ENCODE results near the gene SETD1A.
"Not testable (repeated sequence)": the region's sequence is repeated elsewhere in the genome, so short reads cannot be mapped to it uniquely, and the experiment has no call there.

The SETD1A gene

GRCh38 chr16:31011815-31012214 lies 54.3 kb downstream of the SETD1A start:
- peaks cover 19 to 39% (median 30%) of the 10 kb centered on the region in 5 donors for H3K27me3 ChIP-seq (ENCODE audit: control insufficient read depth in 5 of 5, insufficient read depth in 4 of 5, low read length in 5 of 5)

GRCh38 chr16:31013292-31013691 lies 55.7 kb downstream of the SETD1A start:
- peaks cover 14 to 30% (median 28%) of the 10 kb centered on the region in 5 donors for H3K27me3 ChIP-seq (ENCODE audit: control insufficient read depth in 5 of 5, insufficient read depth in 4 of 5, low read length in 5 of 5)
- not testable (repeated sequence) for H3K4me1 ChIP-seq (ENCODE audit: control insufficient read depth in 5 of 5, insufficient read depth in 5 of 5, low read length in 5 of 5); H3K4me3 ChIP-seq (ENCODE audit: low read depth in 1 of 5, low read length in 5 of 5); H3K9ac ChIP-seq (ENCODE audit: low read length in 5 of 5); H3K9me3 ChIP-seq (ENCODE audit: control insufficient read depth in 5 of 5, low read length in 5 of 5); H3K36me3 ChIP-seq (ENCODE audit: control insufficient read depth in 5 of 5, insufficient read depth in 5 of 5, low read length in 5 of 5); H3K27ac ChIP-seq (ENCODE audit: low read depth, low read length)

More at GRCh38 chr16:31011815-31012214, 54.3 kb downstream of the SETD1A start:
- H3K4me1 ChIP-seq (ENCODE audit: control insufficient read depth in 5 of 5, insufficient read depth in 5 of 5, low read length in 5 of 5); H3K9ac ChIP-seq (ENCODE audit: low read length in 5 of 5); H3K9me3 ChIP-seq (ENCODE audit: control insufficient read depth in 5 of 5, low read length in 5 of 5); H3K36me3 ChIP-seq (ENCODE audit: control insufficient read depth in 5 of 5, insufficient read depth in 5 of 5, low read length in 5 of 5); H3K4me3 ChIP-seq (ENCODE audit: low read depth in 1 of 5, low read length in 5 of 5); H3K27ac ChIP-seq (ENCODE audit: low read depth, low read length): not testable (repeated sequence)

GRCh38 chr16:31016018-31016417 lies 58.5 kb downstream of the SETD1A start:
- Histone ChIP-seq H3K27me3 (ENCODE audit: control insufficient read depth in 5 of 5, insufficient read depth in 4 of 5, low read length in 5 of 5) (peaks cover 5 to 16% (median 12%) of the 10 kb centered on the region in 5 donors), H3K4me3 (ENCODE audit: low read depth in 1 of 5, low read length in 5 of 5) (no peak overlapping the region), H3K4me1 (ENCODE audit: control insufficient read depth in 5 of 5, insufficient read depth in 5 of 5, low read length in 5 of 5) (no peaks in the 10 kb centered on the region), H3K9me3 (ENCODE audit: control insufficient read depth in 5 of 5, low read length in 5 of 5) (no peaks in the 10 kb centered on the region), H3K36me3 (ENCODE audit: control insufficient read depth in 5 of 5, insufficient read depth in 5 of 5, low read length in 5 of 5) (no peaks in the 10 kb centered on the region), H3K27ac (ENCODE audit: low read depth, low read length) (no peak overlapping the region), H3K9ac (ENCODE audit: low read length in 5 of 5) (no peak overlapping the region)

- not testable (repeated sequence) for H3K27ac ChIP-seq (ENCODE audit: low read depth, low read length); H3K4me1 ChIP-seq (ENCODE audit: control insufficient read depth in 5 of 5, insufficient read depth in 5 of 5, low read length in 5 of 5); H3K36me3 ChIP-seq (ENCODE audit: control insufficient read depth in 5 of 5, insufficient read depth in 5 of 5, low read length in 5 of 5); H3K9ac ChIP-seq (ENCODE audit: low read length in 5 of 5); H3K9me3 ChIP-seq (ENCODE audit: control insufficient read depth in 5 of 5, low read length in 5 of 5); H3K4me3 ChIP-seq (ENCODE audit: low read depth in 1 of 5, low read length in 5 of 5); H3K27me3 ChIP-seq (ENCODE audit: control insufficient read depth in 5 of 5, insufficient read depth in 4 of 5, low read length in 5 of 5)
Observed at GRCh38 chr16:31017756-31018155, 60.2 kb downstream of the SETD1A start.

- H3K36me3 ChIP-seq (ENCODE audit: control insufficient read depth in 5 of 5, insufficient read depth in 5 of 5, low read length in 5 of 5), result no peaks in the 10 kb centered on the region
- H3K9me3 ChIP-seq (ENCODE audit: control insufficient read depth in 5 of 5, low read length in 5 of 5), result no peaks in the 10 kb centered on the region
- no peaks in the 10 kb centered on the region for H3K27me3 ChIP-seq (ENCODE audit: control insufficient read depth in 5 of 5, insufficient read depth in 4 of 5, low read length in 5 of 5)
- H3K27ac ChIP-seq (ENCODE audit: low read depth, low read length), result no peak overlapping the region
- H3K4me3 ChIP-seq (ENCODE audit: low read depth in 1 of 5, low read length in 5 of 5), result no peak overlapping the region
- no peak overlapping the region for H3K9ac ChIP-seq (ENCODE audit: low read length in 5 of 5)
- H3K4me1 ChIP-seq (ENCODE audit: control insufficient read depth in 5 of 5, insufficient read depth in 5 of 5, low read length in 5 of 5), result peaks cover 0 to 5% (median 3%) of the 10 kb centered on the region in 5 donors
Observed at GRCh38 chr16:31020536-31020935, 63.0 kb downstream of the SETD1A start.

GRCh38 chr16:31022544-31023251 lies 65.1 kb downstream of the SETD1A start:
- Histone ChIP-seq H3K36me3 (ENCODE audit: control insufficient read depth in 5 of 5, insufficient read depth in 5 of 5, low read length in 5 of 5) (no peaks in the 10 kb centered on the region), H3K4me1 (ENCODE audit: control insufficient read depth in 5 of 5, insufficient read depth in 5 of 5, low read length in 5 of 5) (peaks cover 0 to 7% (median 4%) of the 10 kb centered on the region in 5 donors), H3K27ac (ENCODE audit: low read depth, low read length) (no peak overlapping the region), H3K27me3 (ENCODE audit: control insufficient read depth in 5 of 5, insufficient read depth in 4 of 5, low read length in 5 of 5) (no peaks in the 10 kb centered on the region), H3K9me3 (ENCODE audit: control insufficient read depth in 5 of 5, low read length in 5 of 5) (no peaks in the 10 kb centered on the region), H3K4me3 (ENCODE audit: low read depth in 1 of 5, low read length in 5 of 5) (no peak overlapping the region), H3K9ac (ENCODE audit: low read length in 5 of 5) (no peak overlapping the region)

- H3K27ac ChIP-seq (ENCODE audit: low read depth, low read length), result no peak overlapping the region
- no peak overlapping the region for H3K9ac ChIP-seq (ENCODE audit: low read length in 5 of 5)
- peaks cover 0 to 7% (median 4%) of the 10 kb centered on the region in 5 donors for H3K4me1 ChIP-seq (ENCODE audit: control insufficient read depth in 5 of 5, insufficient read depth in 5 of 5, low read length in 5 of 5)
- H3K9me3 ChIP-seq (ENCODE audit: control insufficient read depth in 5 of 5, low read length in 5 of 5), result no peaks in the 10 kb centered on the region
- no peak overlapping the region for H3K4me3 ChIP-seq (ENCODE audit: low read depth in 1 of 5, low read length in 5 of 5)
- no peaks in the 10 kb centered on the region for H3K36me3 ChIP-seq (ENCODE audit: control insufficient read depth in 5 of 5, insufficient read depth in 5 of 5, low read length in 5 of 5)
- H3K27me3 ChIP-seq (ENCODE audit: control insufficient read depth in 5 of 5, insufficient read depth in 4 of 5, low read length in 5 of 5), result no peaks in the 10 kb centered on the region
Observed at GRCh38 chr16:31023252-31023602, 65.7 kb downstream of the SETD1A start.

- Histone ChIP-seq H3K4me1 (ENCODE audit: control insufficient read depth in 5 of 5, insufficient read depth in 5 of 5, low read length in 5 of 5) (peaks cover 0 to 7% (median 4%) of the 10 kb centered on the region in 5 donors), H3K27ac (ENCODE audit: low read depth, low read length) (no peak overlapping the region), H3K9ac (ENCODE audit: low read length in 5 of 5) (no peak overlapping the region), H3K36me3 (ENCODE audit: control insufficient read depth in 5 of 5, insufficient read depth in 5 of 5, low read length in 5 of 5) (no peaks in the 10 kb centered on the region), H3K27me3 (ENCODE audit: control insufficient read depth in 5 of 5, insufficient read depth in 4 of 5, low read length in 5 of 5) (no peaks in the 10 kb centered on the region), H3K9me3 (ENCODE audit: control insufficient read depth in 5 of 5, low read length in 5 of 5) (no peaks in the 10 kb centered on the region), H3K4me3 (ENCODE audit: low read depth in 1 of 5, low read length in 5 of 5) (no peak overlapping the region)
Observed at GRCh38 chr16:31023627-31024226, 66.2 kb downstream of the SETD1A start.

GRCh38 chr16:31025339-31025738 lies 67.8 kb downstream of the SETD1A start:
- H3K36me3 ChIP-seq (ENCODE audit: control insufficient read depth in 5 of 5, insufficient read depth in 5 of 5, low read length in 5 of 5), result no peaks in the 10 kb centered on the region
- H3K9me3 ChIP-seq (ENCODE audit: control insufficient read depth in 5 of 5, low read length in 5 of 5), result no peaks in the 10 kb centered on the region
- peaks cover 0 to 7% (median 4%) of the 10 kb centered on the region in 5 donors for H3K4me1 ChIP-seq (ENCODE audit: control insufficient read depth in 5 of 5, insufficient read depth in 5 of 5, low read length in 5 of 5)
- H3K9ac ChIP-seq (ENCODE audit: low read length in 5 of 5), result no peak overlapping the region
- no peak overlapping the region for H3K27ac ChIP-seq (ENCODE audit: low read depth, low read length)
- no peaks in the 10 kb centered on the region for H3K27me3 ChIP-seq (ENCODE audit: control insufficient read depth in 5 of 5, insufficient read depth in 4 of 5, low read length in 5 of 5)
- H3K4me3 ChIP-seq (ENCODE audit: low read depth in 1 of 5, low read length in 5 of 5), result no peak overlapping the region

- Histone ChIP-seq H3K4me1 (ENCODE audit: control insufficient read depth in 5 of 5, insufficient read depth in 5 of 5, low read length in 5 of 5) (peaks cover 2 to 24% (median 18%) of the 10 kb centered on the region in 5 donors), H3K36me3 (ENCODE audit: control insufficient read depth in 5 of 5, insufficient read depth in 5 of 5, low read length in 5 of 5) (no peaks in the 10 kb centered on the region), H3K9me3 (ENCODE audit: control insufficient read depth in 5 of 5, low read length in 5 of 5) (no peaks in the 10 kb centered on the region), H3K27ac (ENCODE audit: low read depth, low read length) (no peak overlapping the region), H3K27me3 (ENCODE audit: control insufficient read depth in 5 of 5, insufficient read depth in 4 of 5, low read length in 5 of 5) (no peaks in the 10 kb centered on the region), H3K4me3 (ENCODE audit: low read depth in 1 of 5, low read length in 5 of 5) (no peak overlapping the region), H3K9ac (ENCODE audit: low read length in 5 of 5) (no peak overlapping the region)
Observed at GRCh38 chr16:31029272-31029671, 71.7 kb downstream of the SETD1A start.
